ENCODE results near the gene HNRNPM.

HNRNPM gene

DNA sequence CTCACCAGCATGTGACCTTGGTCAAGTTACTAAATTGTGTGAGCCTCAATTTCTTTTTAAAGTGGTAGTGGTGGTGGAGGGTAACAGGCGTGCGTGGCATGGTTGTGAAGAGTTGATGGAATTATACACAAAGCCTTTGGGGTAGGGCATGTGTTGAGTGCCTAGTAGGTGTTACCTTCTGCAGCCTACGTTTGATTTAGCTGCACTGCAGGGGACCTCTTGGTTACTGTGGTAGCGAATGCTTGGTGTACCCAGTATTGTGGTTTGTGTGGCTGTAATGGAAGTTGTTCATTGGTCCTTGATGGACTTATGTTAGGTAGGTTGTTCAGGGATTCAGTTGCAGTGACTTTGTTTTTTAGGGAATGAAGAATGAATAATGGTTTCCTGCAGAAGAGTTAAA lies 33.1 kb downstream of the HNRNPM start:
- no peak overlapping the region for H3K4me3 ChIP-seq (ENCODE audit: low read depth in 1 of 2, low read length in 1 of 2)
- TF ChIP-seq, protein P1, sequence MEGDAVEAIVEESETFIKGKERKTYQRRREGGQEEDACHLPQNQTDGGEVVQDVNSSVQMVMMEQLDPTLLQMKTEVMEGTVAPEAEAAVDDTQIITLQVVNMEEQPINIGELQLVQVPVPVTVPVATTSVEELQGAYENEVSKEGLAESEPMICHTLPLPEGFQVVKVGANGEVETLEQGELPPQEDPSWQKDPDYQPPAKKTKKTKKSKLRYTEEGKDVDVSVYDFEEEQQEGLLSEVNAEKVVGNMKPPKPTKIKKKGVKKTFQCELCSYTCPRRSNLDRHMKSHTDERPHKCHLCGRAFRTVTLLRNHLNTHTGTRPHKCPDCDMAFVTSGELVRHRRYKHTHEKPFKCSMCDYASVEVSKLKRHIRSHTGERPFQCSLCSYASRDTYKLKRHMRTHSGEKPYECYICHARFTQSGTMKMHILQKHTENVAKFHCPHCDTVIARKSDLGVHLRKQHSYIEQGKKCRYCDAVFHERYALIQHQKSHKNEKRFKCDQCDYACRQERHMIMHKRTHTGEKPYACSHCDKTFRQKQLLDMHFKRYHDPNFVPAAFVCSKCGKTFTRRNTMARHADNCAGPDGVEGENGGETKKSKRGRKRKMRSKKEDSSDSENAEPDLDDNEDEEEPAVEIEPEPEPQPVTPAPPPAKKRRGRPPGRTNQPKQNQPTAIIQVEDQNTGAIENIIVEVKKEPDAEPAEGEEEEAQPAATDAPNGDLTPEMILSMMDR (IDR thresholded peaks at IDR 0.05) = no peak
- H3K36me3 ChIP-seq = peaks cover 55% of the 10 kb centered on the region
- H3K27ac ChIP-seq = peak overlapping the region; percentile 9
- no peaks in the 10 kb centered on the region for H3K27me3 ChIP-seq
- no peaks in the 10 kb centered on the region for H3K9me3 ChIP-seq
- H3K4me1 ChIP-seq (ENCODE audit: control insufficient read depth in 1 of 2, insufficient read depth in 1 of 2, low read depth in 1 of 2, low read length in 1 of 2) = peaks cover 6 to 12% of the 10 kb centered on the region in 2 experiments

GRCh38 chr19:8478598-8478997 lies 33.8 kb downstream of the HNRNPM start:
- TF ChIP-seq, protein P1 (IDR thresholded peaks at IDR 0.05) = no peak
- no peak overlapping the region for H3K27ac ChIP-seq
- peaks cover 7 to 11% of the 10 kb centered on the region in 2 experiments for H3K4me1 ChIP-seq (ENCODE audit: control insufficient read depth in 1 of 2, insufficient read depth in 1 of 2, low read depth in 1 of 2, low read length in 1 of 2)
- no peak overlapping the region for H3K4me3 ChIP-seq (ENCODE audit: low read depth in 1 of 2, low read length in 1 of 2)
- peaks cover 63% of the 10 kb centered on the region for H3K36me3 ChIP-seq
- no peaks in the 10 kb centered on the region for H3K9me3 ChIP-seq
- no peaks in the 10 kb centered on the region for H3K27me3 ChIP-seq

DNA sequence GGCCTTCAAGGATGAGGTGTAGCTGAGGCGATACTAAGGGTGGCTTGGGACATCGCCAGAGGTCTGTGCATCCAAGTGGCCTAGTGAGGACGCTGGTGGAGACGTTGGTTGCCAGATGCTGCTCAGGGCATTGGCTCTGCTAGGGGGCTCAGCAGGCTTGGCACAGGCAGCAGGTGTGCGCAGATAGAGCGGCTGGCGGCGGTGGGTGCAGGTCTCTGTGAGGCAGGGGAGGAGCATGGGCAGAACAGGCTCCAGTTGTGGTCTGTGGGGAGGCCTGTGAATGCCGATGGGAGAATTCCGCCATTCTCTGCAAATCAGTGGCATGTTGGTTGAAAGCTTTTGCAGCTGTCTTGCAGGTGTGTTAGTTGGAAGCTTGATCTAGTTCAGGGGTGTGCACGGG lies 36.4 kb downstream of the HNRNPM start:
- Histone ChIP-seq H3K36me3 (peaks cover 56% of the 10 kb centered on the region), H3K4me3 (ENCODE audit: low read depth in 1 of 2, low read length in 1 of 2) (no peak overlapping the region), H3K27ac (peak overlapping the region; percentile 50), H3K4me1 (ENCODE audit: control insufficient read depth in 1 of 2, insufficient read depth in 1 of 2, low read depth in 1 of 2, low read length in 1 of 2) (peaks cover 31% of the 10 kb centered on the region in 2 experiments), H3K9me3 (no peaks in the 10 kb centered on the region), H3K27me3 (no peaks in the 10 kb centered on the region)
- TF ChIP-seq, protein P1 (IDR thresholded peaks at IDR 0.05) = no peak

DNA sequence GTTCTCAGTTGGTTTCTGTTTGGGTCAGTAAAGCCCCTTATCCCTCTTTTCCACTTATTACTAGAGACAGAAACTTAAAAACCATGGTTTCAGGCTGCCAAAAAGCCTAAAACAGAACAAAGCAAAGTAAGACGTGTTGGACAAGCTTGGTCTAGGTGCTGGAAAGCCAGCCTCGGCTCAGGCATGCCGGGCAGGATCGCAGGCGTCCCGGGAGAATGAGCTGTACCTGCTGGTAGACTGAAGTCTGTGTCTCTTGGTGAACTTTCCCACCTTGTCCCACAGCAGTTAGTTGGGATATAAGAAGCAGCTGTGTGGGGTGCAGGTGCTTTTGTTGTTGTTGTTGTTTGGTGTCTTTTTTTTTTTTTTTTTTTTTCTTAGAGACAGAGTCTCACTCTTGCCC lies 36.8 kb downstream of the HNRNPM start:
- TF ChIP-seq, protein P1 (IDR thresholded peaks at IDR 0.05) = no peak
- H3K4me1 ChIP-seq (ENCODE audit: control insufficient read depth in 1 of 2, insufficient read depth in 1 of 2, low read depth in 1 of 2, low read length in 1 of 2) = peaks cover 35% of the 10 kb centered on the region in 2 experiments
- no peak overlapping the region for H3K4me3 ChIP-seq (ENCODE audit: low read depth in 1 of 2, low read length in 1 of 2)
- H3K36me3 ChIP-seq = peaks cover 56% of the 10 kb centered on the region
- H3K27me3 ChIP-seq = no peaks in the 10 kb centered on the region
- H3K27ac ChIP-seq = peak overlapping the region; percentile 50
- no peaks in the 10 kb centered on the region for H3K9me3 ChIP-seq

DNA sequence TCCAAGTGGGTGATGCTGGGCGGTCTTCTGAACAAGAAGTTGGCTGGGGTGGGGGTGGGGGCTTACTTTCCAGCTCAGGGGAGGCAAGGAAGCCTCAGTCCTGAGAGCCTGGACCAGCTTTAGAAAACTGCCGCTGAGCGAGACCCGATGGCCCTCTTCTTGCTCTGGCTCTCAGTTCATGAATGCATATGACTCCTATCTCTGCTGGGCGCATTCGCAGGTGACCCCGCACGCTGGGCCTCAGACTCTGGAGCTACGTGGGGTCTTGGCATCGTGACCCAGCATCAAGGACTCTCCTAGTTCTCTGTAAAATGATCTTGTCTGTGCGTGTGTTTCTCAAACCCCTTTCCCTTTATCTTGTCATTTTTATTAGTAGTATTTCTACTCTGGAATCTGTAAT lies 37.9 kb downstream of the HNRNPM start:
- Histone ChIP-seq H3K36me3 (peaks cover 49% of the 10 kb centered on the region), H3K27ac (peak overlapping the region; percentile 98), H3K4me3 (ENCODE audit: low read depth in 1 of 2, low read length in 1 of 2) (no peak overlapping the region), H3K4me1 (ENCODE audit: control insufficient read depth in 1 of 2, insufficient read depth in 1 of 2, low read depth in 1 of 2, low read length in 1 of 2) (peaks cover 46% of the 10 kb centered on the region in 2 experiments), H3K9me3 (no peaks in the 10 kb centered on the region), H3K27me3 (no peaks in the 10 kb centered on the region)
- TF ChIP-seq, protein P1 (IDR thresholded peaks at IDR 0.05) = no peak

GRCh38 chr19:8483165-8483564 lies 38.4 kb downstream of the HNRNPM start:
- peaks cover 51% of the 10 kb centered on the region in 2 experiments for H3K4me1 ChIP-seq (ENCODE audit: control insufficient read depth in 1 of 2, insufficient read depth in 1 of 2, low read depth in 1 of 2, low read length in 1 of 2)
- no peaks in the 10 kb centered on the region for H3K27me3 ChIP-seq
- peaks cover 44% of the 10 kb centered on the region for H3K36me3 ChIP-seq
- peak overlapping the region; percentile 98 for H3K27ac ChIP-seq
- no peaks in the 10 kb centered on the region for H3K9me3 ChIP-seq
- TF ChIP-seq, protein P1 (IDR thresholded peaks at IDR 0.05) = no peak
- no peak overlapping the region for H3K4me3 ChIP-seq (ENCODE audit: low read depth in 1 of 2, low read length in 1 of 2)

Data from neutrophil (primary cell).